Activated CD4-positive, alpha-beta T cell treated with anti-CD3 and anti-CD28 coated beads, Interleukin-2, amount 50 U/mL, for 24 hours (primary cell): ENCODE data around the gene NRCAM.

ENCODE experiments used
- DNase-seq, 2 donors: peaks; one replicate each; pipeline ENCODE4 v3.0.0-alpha.2; 2020; ENCODE audit warnings: low read depth in 1 of 2, low spot score in 1 of 2

Gene NRCAM

GRCh38 chr7:108425714-108426275, 30.4 kb downstream of the NRCAM start:
- DNase-seq: no peak

DNA sequence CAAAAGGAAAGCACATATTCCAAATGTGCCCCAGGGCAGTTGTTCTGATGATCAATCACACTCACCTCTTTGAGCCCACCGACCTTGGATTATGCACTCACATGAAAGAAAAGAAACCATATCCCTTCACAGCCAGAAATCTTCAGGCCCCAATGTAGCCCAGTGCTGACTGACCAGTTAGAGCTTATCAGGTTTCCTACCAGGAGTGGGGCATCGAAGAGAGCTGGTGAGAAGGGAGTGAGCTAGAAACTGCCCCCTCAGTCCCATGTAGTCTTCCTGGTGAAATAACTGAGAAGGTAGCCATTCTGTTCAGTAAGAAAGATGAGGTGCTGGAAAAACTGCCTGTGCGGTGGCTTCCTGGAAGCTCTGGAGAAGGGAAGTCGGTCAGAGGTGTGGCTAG, 32.2 kb downstream of the NRCAM start:
- DNase-seq: no peak

DNA sequence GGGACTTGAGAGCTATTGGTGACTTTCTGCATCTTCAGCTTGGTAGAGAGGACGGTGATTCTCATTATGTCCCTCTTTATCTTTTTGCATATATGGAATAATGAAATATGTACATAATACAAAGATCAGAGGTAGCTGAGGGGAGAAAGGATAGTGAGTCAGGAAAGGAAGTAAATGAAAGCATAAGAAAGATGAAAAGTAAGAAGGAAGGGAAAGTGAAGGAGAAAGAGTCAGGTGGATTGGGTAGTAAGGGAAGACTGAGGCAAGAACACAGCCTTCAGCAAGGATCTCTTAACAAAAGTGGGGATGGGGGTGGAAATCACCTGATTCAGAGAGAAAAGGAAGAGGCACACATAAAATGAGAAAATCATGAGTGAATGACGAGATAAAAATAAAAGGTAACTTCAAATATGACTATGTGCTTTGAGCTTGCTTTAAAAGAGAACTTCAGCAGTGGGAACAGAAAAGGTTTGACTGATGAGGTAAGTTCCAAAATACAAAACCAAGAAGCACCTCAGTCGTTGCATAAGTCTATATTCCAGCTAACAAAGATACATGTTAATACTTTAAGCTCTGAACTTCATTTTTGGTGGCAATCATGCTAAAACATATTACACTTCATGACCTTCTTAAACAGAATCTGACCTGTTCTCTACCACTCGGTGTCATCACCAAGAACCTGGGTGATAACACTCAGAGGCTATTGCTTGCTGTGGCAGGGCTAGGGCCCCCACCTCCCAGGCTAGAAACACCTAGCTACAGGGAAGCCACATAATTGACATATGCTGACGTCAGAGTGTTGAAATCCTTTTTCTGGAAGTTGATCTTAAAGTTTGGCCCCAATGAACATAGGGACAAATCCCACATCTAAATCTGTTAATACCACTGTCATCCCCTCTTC, 32.9 kb downstream of the NRCAM start:
- no peak for DNase-seq

- DNase-seq: no peak
Observed at GRCh38 chr7:108421720-108422331, 34.4 kb downstream of the NRCAM start.

DNA sequence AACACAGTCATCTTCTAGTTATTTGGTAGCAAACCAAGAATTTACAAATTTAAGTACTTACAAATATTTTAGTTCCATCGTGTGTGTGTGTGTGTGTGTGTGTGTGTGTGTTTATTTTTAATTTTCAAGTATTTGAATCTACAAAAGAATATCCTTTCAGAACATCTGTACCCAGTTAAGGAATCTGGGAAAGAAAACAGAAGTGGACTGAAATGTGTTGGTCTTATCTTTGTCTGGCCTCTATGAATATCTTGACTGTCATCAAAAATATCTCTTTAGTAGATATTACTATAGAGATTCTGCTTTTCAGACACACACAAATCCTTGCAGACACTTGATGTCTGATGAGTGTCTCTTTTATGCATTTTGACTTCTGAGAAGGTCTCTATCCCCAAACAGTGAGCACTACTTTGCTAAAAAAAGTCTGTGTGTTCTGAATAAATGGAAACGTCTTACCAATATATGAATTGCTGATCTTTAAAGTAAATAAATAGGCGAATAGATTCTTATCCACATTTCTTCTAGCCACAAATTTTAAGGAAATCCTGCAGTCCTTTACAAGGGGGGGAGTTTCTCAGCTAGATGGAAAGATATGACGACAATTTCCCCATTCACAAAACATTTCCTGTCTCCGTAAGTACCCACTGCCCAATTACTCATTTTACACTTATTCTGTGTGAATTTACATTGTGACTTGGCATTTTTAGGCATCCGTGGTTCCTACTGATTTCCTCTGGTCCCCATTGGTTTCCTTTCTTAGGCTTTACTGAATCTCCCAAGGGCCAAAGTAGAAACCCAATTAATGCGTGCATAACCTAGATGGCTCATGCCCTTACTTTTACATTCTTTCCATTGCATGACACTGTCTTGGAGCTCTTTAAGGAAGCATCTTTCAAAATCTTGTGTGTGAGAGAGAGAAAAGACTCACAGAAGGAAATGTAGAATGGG, 36.0 kb downstream of the NRCAM start:
- DNase-seq: no peak

DNA sequence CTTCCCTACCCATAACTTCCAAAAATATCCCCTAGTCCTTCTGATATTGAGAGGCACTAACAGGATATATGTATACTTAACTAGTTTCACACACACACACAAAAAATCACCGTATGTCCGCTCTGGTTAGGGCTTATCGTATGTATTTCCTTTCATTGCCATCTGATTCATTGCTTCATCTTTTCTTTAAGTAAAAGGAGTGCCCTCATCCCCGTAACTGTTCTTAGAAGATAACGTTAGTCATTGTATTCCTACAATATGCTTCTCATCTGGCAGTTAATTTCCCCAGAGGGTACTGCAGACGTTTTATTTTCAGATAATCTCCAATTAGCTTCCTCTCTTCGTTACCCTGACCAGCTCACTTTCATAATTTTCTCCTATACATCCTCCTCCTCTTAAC, 37.3 kb downstream of the NRCAM start:
- no peak for DNase-seq

DNA sequence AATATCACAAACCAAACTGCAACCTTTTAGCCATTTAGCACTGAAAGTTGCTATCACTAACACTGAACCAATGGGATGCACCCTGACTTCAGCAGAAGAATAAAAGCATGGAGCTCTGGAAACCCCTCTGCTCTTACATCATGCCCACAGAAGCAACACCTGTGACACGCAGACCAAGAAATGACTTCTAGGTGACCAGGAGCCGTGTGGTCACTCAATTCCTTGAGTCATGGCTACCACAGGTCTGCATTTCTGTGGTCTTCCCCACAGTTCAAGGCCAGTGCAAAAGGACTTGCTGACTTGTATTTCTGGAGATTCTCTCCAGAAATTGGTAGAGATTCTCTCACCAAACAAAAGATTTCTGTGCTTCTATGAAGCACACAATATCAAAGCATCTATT, 38.3 kb downstream of the NRCAM start:
- DNase-seq: no peak

DNA sequence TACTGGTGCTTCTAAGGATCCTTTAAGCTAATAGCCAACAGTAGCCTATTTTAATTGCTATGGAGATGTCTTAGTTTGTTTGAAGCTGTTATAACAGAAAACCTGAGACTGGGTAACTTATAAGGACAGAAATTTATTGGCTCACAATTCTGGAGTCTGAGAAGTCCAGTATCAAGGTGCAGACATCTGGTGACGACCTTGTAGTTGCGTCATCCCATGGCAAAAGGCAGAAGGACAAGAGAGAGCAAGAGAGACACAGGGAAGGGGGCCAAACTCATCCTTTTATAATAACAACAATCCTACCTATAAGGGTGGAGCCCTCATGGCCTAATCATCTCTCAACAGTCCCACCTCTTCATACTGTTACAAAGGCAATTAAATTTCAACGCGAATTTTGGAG, 39.1 kb downstream of the NRCAM start:
- DNase-seq: no peak

DNA sequence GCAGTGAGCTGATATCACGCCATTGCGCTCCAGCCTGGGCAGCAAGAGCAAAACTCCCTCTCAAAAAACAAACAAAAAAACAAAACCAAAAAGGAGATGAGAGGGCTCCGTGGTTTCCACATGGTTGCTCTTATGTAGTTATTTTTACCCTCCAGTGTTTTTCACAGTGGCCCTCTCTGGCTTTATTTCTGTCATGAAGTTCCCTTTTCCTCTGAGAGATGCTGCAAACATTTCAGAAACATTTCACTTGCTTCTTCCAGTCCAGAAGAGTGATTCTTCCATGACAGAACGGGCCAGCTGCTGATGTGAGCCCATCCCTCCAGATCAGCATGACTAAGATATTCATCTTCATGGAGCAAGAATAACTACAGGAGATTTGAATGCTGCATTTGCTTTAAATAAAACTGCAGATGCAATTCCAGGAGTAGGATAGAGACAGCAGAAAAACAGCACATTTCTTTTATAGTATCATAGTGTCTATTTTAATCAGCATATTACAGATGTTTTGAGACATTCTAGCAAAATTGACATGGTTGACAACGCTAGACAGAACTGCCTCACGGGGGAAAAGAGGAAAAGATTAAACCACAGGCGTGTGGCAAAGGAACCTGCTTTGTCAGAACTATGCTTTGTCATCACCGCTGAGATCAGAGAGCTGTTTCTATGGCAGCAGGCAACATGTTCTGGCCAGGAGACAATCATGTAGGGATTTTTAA, 40.3 kb downstream of the NRCAM start:
- DNase-seq: no peak

DNA sequence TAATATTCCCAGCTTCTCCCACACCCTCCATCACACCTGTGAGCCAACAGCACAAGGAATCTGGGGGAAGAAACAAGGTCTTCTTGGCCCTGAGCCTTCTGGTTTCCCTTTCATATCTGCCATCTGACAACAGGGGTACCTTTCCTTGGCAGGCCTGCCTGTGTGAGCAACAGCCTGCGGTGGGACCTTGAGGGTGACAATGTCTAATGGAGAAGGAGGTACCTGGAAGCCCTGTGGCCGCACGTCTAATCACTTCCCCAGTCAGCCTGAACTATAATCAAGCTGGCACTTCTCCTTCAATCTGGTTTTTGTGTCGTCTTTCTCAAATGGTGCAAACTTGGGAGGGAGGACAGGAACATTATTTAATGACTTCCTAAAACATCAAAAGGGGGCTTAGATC, 41.2 kb downstream of the NRCAM start:
- DNase-seq: no peak

DNA sequence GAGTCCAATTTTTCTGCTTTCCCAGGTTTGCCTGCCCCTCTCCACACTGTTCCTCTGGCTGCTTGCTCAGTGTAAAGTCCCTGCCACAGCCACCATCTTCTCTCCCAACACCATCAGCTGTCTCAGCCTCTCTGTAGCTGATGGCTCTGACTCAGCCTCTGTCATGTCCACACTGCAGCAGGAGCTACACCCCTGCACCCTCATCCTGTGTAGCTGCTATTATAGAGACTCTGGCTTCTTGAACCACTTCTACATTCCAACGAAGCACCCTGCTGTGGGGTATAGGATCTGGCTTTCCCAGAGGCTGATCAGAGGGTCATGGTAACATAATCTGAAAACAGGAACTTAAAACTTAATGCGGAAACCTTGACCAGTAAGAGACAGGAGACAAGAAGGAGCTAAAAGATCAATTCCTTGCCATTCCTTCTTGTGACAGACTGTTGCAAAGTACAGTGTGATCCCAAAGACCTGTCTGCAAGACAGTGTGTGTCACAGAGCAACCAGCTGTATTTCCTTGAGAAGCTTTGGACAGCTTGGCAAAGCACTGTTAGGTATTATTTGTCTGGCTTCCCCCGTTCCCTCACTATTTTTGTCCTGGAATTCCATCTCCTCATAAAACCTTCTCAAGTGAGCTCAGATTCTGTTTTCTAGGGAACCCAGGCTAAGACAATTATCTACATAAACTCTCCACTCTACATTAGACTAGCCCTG, 42.3 kb downstream of the NRCAM start:
- no peak for DNase-seq

GRCh38 chr7:108413337-108413736, 42.9 kb downstream of the NRCAM start:
- DNase-seq: no peak

GRCh38 chr7:108409146-108409545, 47.1 kb downstream of the NRCAM start:
- no peak for DNase-seq

DNA sequence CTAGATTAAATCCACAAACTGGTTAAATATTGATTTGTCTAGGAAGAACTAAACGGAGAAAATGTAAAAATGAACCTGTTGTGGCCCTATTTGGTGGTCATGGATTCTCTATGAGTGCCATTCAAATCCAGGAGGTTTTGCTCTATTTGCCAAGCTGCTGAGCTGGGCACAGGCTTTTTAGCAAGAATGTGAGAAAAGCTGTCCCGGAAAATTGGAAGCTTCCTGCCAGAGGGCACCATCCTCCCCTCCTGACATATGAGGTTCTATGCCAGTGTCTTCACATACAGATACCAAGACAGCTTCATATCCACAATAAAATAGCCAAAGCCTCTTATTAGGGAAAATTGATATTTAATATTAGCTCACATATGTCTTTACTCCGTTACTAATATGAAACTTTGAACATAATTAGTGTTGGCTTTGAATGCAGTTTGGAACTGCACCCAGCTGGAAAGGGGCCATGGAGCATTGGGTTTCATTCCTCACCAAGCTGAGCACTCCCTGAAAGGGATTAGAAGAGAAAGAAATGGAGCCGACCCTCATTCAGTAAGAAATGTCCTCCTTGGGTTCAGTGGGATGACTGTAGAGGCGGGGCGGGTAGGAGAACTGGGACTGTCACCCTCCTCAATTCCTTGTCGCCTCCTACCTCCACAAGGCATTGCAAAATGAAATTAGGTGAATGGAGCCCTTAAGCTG, 47.8 kb downstream of the NRCAM start:
- no peak for DNase-seq

DNA sequence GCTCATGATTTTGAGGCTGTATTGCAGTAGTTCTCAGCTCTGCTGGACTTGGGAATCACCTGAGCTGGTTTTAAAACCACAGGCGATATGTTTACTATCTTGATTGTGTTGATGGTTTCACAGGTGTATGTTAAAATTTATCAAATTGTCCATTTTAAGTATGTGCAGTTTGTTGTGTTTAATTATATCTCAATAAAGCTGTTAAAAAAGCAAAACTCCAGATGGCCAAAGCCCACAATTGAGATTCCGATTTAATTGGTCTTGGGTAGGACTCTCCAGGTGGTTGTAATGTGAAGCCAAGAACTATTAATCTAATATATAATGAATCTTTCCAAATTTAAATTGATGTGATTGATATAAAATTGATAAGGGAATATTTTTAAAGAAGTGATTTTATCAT, 48.6 kb downstream of the NRCAM start:
- DNase-seq: no peak

- DNase-seq: no peak
Observed at GRCh38 chr7:108406222-108406890, 49.9 kb downstream of the NRCAM start.

DNA sequence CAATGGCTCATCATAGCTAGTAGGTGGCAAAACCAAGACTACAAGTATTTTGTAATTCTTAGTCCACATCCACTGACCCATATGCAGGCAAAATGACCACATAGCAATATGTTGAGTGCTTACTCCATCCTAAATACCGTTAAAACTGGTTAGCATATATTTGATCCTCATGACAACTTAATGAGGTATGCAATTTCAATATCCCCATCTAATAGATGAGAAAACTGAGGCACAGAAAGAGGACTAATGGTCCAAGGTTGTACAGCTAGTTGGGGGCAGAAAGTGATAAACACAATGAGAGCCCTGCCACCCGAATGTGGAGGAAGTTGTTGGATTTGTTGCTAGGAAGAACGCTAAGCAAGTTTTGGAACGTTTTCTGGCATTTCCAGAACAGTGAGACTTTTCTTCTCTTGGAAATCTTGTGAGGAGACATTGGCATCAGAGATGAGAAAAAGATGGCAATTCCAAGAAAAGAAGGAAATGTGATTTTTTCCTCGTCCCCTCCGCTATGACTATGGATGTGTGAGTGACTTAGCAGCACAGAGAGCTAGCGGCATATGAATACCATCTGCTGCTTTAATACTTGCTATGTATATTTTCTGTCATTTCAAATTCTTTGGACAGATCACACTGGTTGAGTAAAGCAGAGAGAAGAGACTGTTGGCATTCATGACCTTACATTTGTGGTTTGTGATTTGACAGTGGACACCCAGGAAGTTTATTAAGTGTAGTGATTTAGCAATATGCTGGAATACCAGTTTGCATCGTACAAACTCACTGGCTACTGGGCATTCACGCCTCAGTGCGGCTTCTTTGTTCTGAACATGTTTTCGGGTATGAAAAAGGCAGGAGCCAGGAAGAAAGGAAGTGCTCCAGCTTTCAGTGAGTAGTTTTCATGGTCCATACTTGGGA, 51.5 kb downstream of the NRCAM start:
- no peak for DNase-seq
